Pancreas (tissue), 10 donors: ENCODE measurements around the gene TAF7. TPM values are rescaled to one million over a fixed set of nuclear protein-coding genes. Genes with fewer than 3 reads are reported as not detected.

Experiments used
- ATAC-seq, 4 donors: fragments of 200-7000 bp; cut with Tn5 transposase; one replicate each; pipeline versions ENCODE4 v1.8.0 to v1.9.1; 2020; ENCODE audit warnings: mild to moderate bottlenecking in 4 of 4, moderate library complexity in 4 of 4
- DNase-seq, 6 donors: peaks; one replicate each; pipeline ENCODE4 v3.0.0-alpha.2; 2020
- FAIRE-seq: peaks from 2 replicates; lab custom pipeline; 2012; peaks lifted over from hg19 to GRCh38; lab: Jason Lieb, UNC
- H3K27ac ChIP-seq, 4 donors: fragments of 200-600 bp; sonication (generic); 1 replicate in 3 of 4; 2 replicates in 1 of 4; pipeline versions ENCODE4 v1.5.0 to v1.8.0; 2020
- H3K27me3 ChIP-seq, 4 donors: fragments of 200-600 bp; one replicate each; pipeline ENCODE4 v1.8.0; 2021
- H3K36me3 ChIP-seq, 3 donors: fragments of 200-600 bp; sonication (generic) in 1 of 3; one replicate each; pipeline versions ENCODE4 v1.5.0 to v1.8.0; 2020 to 2021
- H3K4me1 ChIP-seq, 3 donors: fragments of 200-600 bp; one replicate each; pipeline ENCODE4 v1.8.0; 2021
- H3K4me3 ChIP-seq, 4 donors: fragments of 200-600 bp; sonication (generic) in 2 of 4; one replicate each; pipeline versions ENCODE4 v1.5.0 to v1.8.0; 2020 to 2021
- H3K9me3 ChIP-seq, 4 donors: fragments of 200-600 bp; one replicate each; pipeline ENCODE4 v1.8.0; 2021
- WGBS, 2 donors: extraction: QIAGEN DNeasy Blood & Tissue Kit; methylation state at CpG; one replicate each; pipeline ENCODE4 v1.1.7; 2013; 5-methylcytosine and 5-hydroxymethylcytosine counted together
- intact Hi-C, 3 donors: fragments of 100-400 bp; cut with DNase I; formaldehyde crosslinking; loops; one replicate each; pipeline versions ENCODE4 v1.11.1 to v1.14.2; 2022
- polyA plus RNA-seq, 2 donors: library from polyadenylated mRNA; stranded (reverse); fragments of 200-250 nt; gene quantifications; one replicate each; pipeline ENCODE4 v1.2.3, GENCODE V29; 2013
- total RNA-seq, 6 donors: library from RNA; stranded (reverse); fragmentation: NEBNext Ultra II Directional in 4 of 6; extraction: Animal tissue kit (Norgen Biotek cat#: 25700) in 4 of 6; gene quantifications; one replicate each; pipeline versions ENCODE4 v1.2.1 to v1.2.4, GENCODE V29; 2021 to 2023
- TF ChIP-seq, protein P1 (sequence below), 4 donors: fragments of 200-600 bp; sonication (generic) in 3 of 4; IDR thresholded peaks; one replicate each; pipeline versions ENCODE4 v1.5.0 to v1.8.0; 2021; ENCODE audit warnings: antibody characterized with exemption in 4 of 4
- donor health status: healthy with polysubstance abuse.
- donor health status: DM: no; HTN: no; CAD: no; lungs with moderate emphysema.
- donor health status: DM: no; HTN: no; CAD: no.
- donor health status: control.
- donor health status: control.
- donor health status: Bipolar disorder and iron deficiency.
- donor health status: DM: yes; HTN: yes; CAD: no.
- donor health status: DM: no; HTN: no; CAD: no.
- donor health status: DM: no; HTN: no; CAD: no.
- donor health status: DM: yes; HTN: yes; CAD: no.

The TAF7 gene
- total and polyA plus RNA-seq, 8 donors, result 16.6 to 47.4 (median 22.7) TPM

DNA sequence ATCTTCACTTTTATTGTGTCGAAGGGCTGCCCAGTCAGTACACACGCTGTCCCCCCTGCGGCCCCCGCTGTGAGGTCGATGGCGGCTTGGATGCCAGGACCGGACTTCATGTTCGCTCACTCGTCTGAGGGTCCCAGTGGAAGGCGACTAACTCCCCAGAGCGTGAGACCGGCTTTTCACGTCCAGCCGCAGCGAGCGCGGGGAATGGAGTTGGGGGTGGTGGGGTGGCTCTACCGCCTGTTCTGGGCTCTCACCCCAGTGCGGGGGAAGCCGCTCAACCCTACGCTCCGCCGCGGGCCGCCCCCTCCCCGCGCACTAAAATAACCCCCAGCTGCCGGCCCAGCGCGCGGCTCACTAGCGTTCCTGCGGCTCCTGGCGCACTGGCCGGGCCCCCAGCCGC lies 16.8 kb downstream of the TAF7 start, which contains the start of gene SLC25A2:
Gene SLC25A2 (minus strand): TSS at position 294 of the 400 bp plus-strand sequence. CDS start 184 bp downstream, at position 110.
- intact Hi-C loops, result no loop called here
- no peaks in the 10 kb centered on the region for H3K36me3 ChIP-seq
- no peak for FAIRE-seq
- no peaks in the 10 kb centered on the region for H3K4me1 ChIP-seq
- ATAC-seq, result no peak
- H3K27me3 ChIP-seq, result no peaks in the 10 kb centered on the region
- no peak for DNase-seq
- 29 to 40% methylated on average over 32 to 36 of the region's 36 CpGs for WGBS, 2 donors
- TF ChIP-seq, protein P1, sequence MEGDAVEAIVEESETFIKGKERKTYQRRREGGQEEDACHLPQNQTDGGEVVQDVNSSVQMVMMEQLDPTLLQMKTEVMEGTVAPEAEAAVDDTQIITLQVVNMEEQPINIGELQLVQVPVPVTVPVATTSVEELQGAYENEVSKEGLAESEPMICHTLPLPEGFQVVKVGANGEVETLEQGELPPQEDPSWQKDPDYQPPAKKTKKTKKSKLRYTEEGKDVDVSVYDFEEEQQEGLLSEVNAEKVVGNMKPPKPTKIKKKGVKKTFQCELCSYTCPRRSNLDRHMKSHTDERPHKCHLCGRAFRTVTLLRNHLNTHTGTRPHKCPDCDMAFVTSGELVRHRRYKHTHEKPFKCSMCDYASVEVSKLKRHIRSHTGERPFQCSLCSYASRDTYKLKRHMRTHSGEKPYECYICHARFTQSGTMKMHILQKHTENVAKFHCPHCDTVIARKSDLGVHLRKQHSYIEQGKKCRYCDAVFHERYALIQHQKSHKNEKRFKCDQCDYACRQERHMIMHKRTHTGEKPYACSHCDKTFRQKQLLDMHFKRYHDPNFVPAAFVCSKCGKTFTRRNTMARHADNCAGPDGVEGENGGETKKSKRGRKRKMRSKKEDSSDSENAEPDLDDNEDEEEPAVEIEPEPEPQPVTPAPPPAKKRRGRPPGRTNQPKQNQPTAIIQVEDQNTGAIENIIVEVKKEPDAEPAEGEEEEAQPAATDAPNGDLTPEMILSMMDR (IDR thresholded peaks at IDR 0.05), result no peak
- no peak within 1 kb of the TSS for H3K27ac ChIP-seq
- H3K9me3 ChIP-seq, result no peaks in the 10 kb centered on the region
- no peak within 1 kb of the TSS for H3K4me3 ChIP-seq

DNA sequence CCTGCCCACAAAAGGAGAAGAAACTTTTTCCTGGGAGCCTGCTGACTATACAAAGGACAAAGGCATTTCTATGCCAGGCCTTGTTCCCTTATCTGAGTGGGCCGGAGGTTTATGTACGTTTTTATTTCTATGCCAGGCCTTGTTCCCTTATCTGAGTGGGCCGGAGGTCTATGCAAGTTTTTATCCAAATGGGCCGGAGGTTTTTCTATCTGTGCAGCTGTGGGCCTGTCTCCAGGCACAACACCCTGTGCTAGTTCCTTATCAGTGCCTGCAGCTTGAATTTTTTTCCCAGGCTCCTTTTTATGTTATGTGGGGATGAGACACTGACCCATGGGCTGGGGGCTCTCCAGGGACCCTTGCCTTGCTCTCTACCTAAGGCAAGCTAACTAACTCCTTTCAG lies 22.2 kb downstream of the TAF7 start:
- Histone ChIP-seq H3K27ac (no peak overlapping the region), H3K4me3 (no peak overlapping the region), H3K9me3 (no peaks in the 10 kb centered on the region), H3K27me3 (no peaks in the 10 kb centered on the region), H3K4me1 (no peaks in the 10 kb centered on the region), H3K36me3 (no peaks in the 10 kb centered on the region)
- TF ChIP-seq, protein P1 (IDR thresholded peaks at IDR 0.05), result no peak
- peak in 1 of 4 donors; percentile 46 for ATAC-seq
- WGBS, 2 donors, result 35 to 43% methylated on average over 4 of the region's 4 CpGs
- intact Hi-C loops, result no loop called here
- DNase-seq, result no peak
- FAIRE-seq, result no peak

DNA sequence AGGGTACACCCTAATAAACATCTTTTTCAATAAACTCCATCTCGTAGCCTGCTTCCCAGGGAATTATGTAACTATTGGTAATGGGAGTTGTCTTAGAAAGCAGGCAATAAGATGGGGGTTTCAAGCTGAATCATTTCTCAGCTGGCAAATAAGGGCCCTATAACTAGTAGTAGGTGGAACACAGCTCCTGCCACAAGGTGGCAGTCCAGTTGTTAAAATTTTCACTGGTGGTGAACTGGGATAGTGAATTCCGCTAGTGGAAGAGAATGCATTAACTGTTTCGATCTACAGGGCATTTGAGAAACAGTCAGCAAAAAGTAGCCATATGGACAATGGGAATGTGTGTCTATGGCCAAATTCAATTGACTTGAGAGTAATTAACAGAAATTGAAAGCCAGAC lies 47.7 kb downstream of the TAF7 start:
- Histone ChIP-seq H3K27ac (no peak overlapping the region), H3K4me3 (no peak overlapping the region), H3K4me1 (no peaks in the 10 kb centered on the region), H3K9me3 (peaks cover 0 to 8% (median 0%) of the 10 kb centered on the region in 4 donors), H3K36me3 (no peaks in the 10 kb centered on the region), H3K27me3 (no peaks in the 10 kb centered on the region)
- WGBS, 2 donors, result 59 to 63% methylated on average over 3 of the region's 3 CpGs
- FAIRE-seq, result no peak
- TF ChIP-seq, protein P1 (IDR thresholded peaks at IDR 0.05), result no peak
- intact Hi-C loops, result no loop called here
- no peak for DNase-seq
- no peak for ATAC-seq

DNA sequence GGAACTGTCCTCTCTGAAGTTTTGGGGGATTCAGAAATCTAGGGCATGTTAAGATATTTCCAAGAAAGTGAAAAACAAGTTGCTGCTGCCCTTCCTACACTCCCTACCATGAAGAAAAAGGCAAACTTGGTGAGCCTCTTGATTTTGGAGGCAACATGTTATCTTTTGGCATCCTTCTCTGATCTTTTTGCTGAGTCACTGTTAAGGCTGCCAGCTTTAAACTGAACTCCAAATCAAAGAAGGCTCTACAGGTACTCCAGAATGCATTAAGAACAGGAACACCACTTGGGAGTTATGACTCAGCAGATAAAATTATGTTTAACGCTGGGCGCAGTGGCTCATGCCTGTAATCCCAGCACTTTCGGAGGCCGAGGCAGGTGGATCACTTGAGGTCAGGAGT lies 51.4 kb downstream of the TAF7 start:
- Histone ChIP-seq H3K4me3 (no peak overlapping the region), H3K36me3 (no peaks in the 10 kb centered on the region), H3K27ac (no peak overlapping the region), H3K4me1 (no peaks in the 10 kb centered on the region), H3K27me3 (no peaks in the 10 kb centered on the region), H3K9me3 (peaks cover 0 to 19% (median 0%) of the 10 kb centered on the region in 4 donors)
- DNase-seq, result no peak
- intact Hi-C loops, result no loop called here
- ATAC-seq, result no peak
- TF ChIP-seq, protein P1 (IDR thresholded peaks at IDR 0.05), result no peak
- 94 to 96% methylated on average over 4 of the region's 4 CpGs for WGBS, 2 donors
- no peak for FAIRE-seq

Other genes starting within 250 kb of the TAF7 start
Only the 30 nearest of the 38 such genes appear.
- under 1 TPM; 0.23 to 0.70 (median 0.45) TPM for gene PCDHB7, start 148.1 kb downstream of the TAF7 start, total RNA-seq
- gene PCDHB7, start 148.1 kb downstream of the TAF7 start, polyA plus RNA-seq, result under 1 TPM; 0.15 to 0.49 TPM
- 1 to 10 TPM in 5 of 6 donors, under 1 TPM in 1; 0.43 to 2.9 (median 2.4) TPM for gene PCDHB8, start 143.0 kb downstream of the TAF7 start, total RNA-seq
- under 1 TPM; 0.46 to 0.49 TPM for gene PCDHB8, start 143.0 kb downstream of the TAF7 start, polyA plus RNA-seq
- gene PCDHB16, start 138.4 kb downstream of the TAF7 start, total RNA-seq, result 1 to 10 TPM in 5 of 6 donors, under 1 TPM in 1; 0.98 to 2.5 (median 1.8) TPM
- 1 to 10 TPM in 1 of 2 donors, under 1 TPM in 1; 0.87 to 1.5 TPM for gene PCDHB16, start 138.4 kb downstream of the TAF7 start, polyA plus RNA-seq
- 1 to 10 TPM in 1 of 6 donors, under 1 TPM in 5; 0.35 to 1.1 (median 0.51) TPM for gene PCDHB9, start 133.6 kb downstream of the TAF7 start, total RNA-seq
- 1 to 10 TPM in 1 of 2 donors, under 1 TPM in 1; 0.76 to 1.2 TPM for gene PCDHB9, start 133.6 kb downstream of the TAF7 start, polyA plus RNA-seq
- gene PCDHB10, start 128.4 kb downstream of the TAF7 start, total RNA-seq, result 1 to 10 TPM in 1 of 6 donors, under 1 TPM in 5; 0.49 to 1.5 (median 0.63) TPM
- 1 to 10 TPM in 1 of 2 donors, under 1 TPM in 1; 0.30 to 1.4 TPM for gene PCDHB10, start 128.4 kb downstream of the TAF7 start, polyA plus RNA-seq
- gene PCDHB11, start 121.2 kb downstream of the TAF7 start, total RNA-seq, result 1 to 10 TPM; 2.1 to 9.0 (median 4.9) TPM
- 1 to 10 TPM in 1 of 2 donors, under 1 TPM in 1; 0.72 to 2.3 TPM for gene PCDHB11, start 121.2 kb downstream of the TAF7 start, polyA plus RNA-seq
- gene PCDHB12, start 112.1 kb downstream of the TAF7 start, total RNA-seq, result 1 to 10 TPM; 1.3 to 2.5 (median 1.5) TPM
- 1 to 10 TPM in 1 of 2 donors, under 1 TPM in 1; 0.46 to 1.3 TPM for gene PCDHB12, start 112.1 kb downstream of the TAF7 start, polyA plus RNA-seq
- 1 to 10 TPM; 2.4 to 3.3 (median 3.0) TPM for gene PCDHB13, start 106.9 kb downstream of the TAF7 start, total RNA-seq
- gene PCDHB13, start 106.9 kb downstream of the TAF7 start, polyA plus RNA-seq, result 1 to 10 TPM; 1.2 to 1.9 TPM
- 1 to 10 TPM; 1.9 to 2.7 (median 2.1) TPM for gene PCDHB14, start 97.4 kb downstream of the TAF7 start, total RNA-seq
- gene PCDHB14, start 97.4 kb downstream of the TAF7 start, polyA plus RNA-seq, result 1 to 10 TPM; 2.8 to 2.9 TPM
- 1 to 10 TPM; 1.7 to 2.6 (median 2.4) TPM for gene PCDHB15, start 75.4 kb downstream of the TAF7 start, total RNA-seq
- 1 to 10 TPM; 1.8 to 2.8 TPM for gene PCDHB15, start 75.4 kb downstream of the TAF7 start, polyA plus RNA-seq
- under 1 TPM in 5 of 6 donors, not detected in 1; 0.14 to 0.69 (median 0.19) TPM for gene SLC25A2, start 16.7 kb downstream of the TAF7 start, total RNA-seq
- under 1 TPM in 1 of 2 donors, not detected in 1; 0.30 TPM for gene SLC25A2, start 16.7 kb downstream of the TAF7 start, polyA plus RNA-seq
- under 1 TPM; 0.22 to 0.67 (median 0.40) TPM for gene PCDHGA1, start 9.7 kb upstream of the TAF7 start, total RNA-seq
- gene PCDHGA1, start 9.7 kb upstream of the TAF7 start, polyA plus RNA-seq, result under 1 TPM; 0.19 to 0.33 TPM
- 1 to 10 TPM in 5 of 6 donors, under 1 TPM in 1; 0.75 to 2.1 (median 1.5) TPM for gene PCDHGA2, start 18.0 kb upstream of the TAF7 start, total RNA-seq
- gene PCDHGA2, start 18.0 kb upstream of the TAF7 start, polyA plus RNA-seq, result under 1 TPM; 0.46 to 0.94 TPM
- gene PCDHGA3, start 23.0 kb upstream of the TAF7 start, total RNA-seq, result 1 to 10 TPM in 5 of 6 donors, under 1 TPM in 1; 0.98 to 2.4 (median 1.7) TPM
- gene PCDHGA3, start 23.0 kb upstream of the TAF7 start, polyA plus RNA-seq, result under 1 TPM; 0.52 to 0.87 TPM
- gene PCDHGB1, start 29.3 kb upstream of the TAF7 start, total RNA-seq, result 1 to 10 TPM; 1.5 to 3.2 (median 1.9) TPM
- gene PCDHGB1, start 29.3 kb upstream of the TAF7 start, polyA plus RNA-seq, result 1 to 10 TPM in 1 of 2 donors, under 1 TPM in 1; 0.31 to 1.1 TPM
- gene PCDHGA4, start 34.2 kb upstream of the TAF7 start, total RNA-seq, result 1 to 10 TPM; 1.8 to 2.9 (median 2.2) TPM
- 1 to 10 TPM in 1 of 2 donors, under 1 TPM in 1; 0.61 to 1.0 TPM for gene PCDHGA4, start 34.2 kb upstream of the TAF7 start, polyA plus RNA-seq
- 1 to 10 TPM; 1.8 to 2.8 (median 2.2) TPM for gene PCDHGB2, start 39.2 kb upstream of the TAF7 start, total RNA-seq
- gene PCDHGB2, start 39.2 kb upstream of the TAF7 start, polyA plus RNA-seq, result 1 to 10 TPM in 1 of 2 donors, under 1 TPM in 1; 0.63 to 1.1 TPM
- 1 to 10 TPM; 1.2 to 2.1 (median 1.6) TPM for gene PCDHGA5, start 43.4 kb upstream of the TAF7 start, total RNA-seq
- 1 to 10 TPM in 1 of 2 donors, under 1 TPM in 1; 0.40 to 1.1 TPM for gene PCDHGA5, start 43.4 kb upstream of the TAF7 start, polyA plus RNA-seq
- gene PCDHGB3, start 49.5 kb upstream of the TAF7 start, total RNA-seq, result 1 to 10 TPM; 1.7 to 3.0 (median 2.3) TPM
- gene PCDHGB3, start 49.5 kb upstream of the TAF7 start, polyA plus RNA-seq, result under 1 TPM; 0.59 to 0.99 TPM
- 1 to 10 TPM; 1.4 to 3.1 (median 2.0) TPM for gene PCDHGA6, start 53.1 kb upstream of the TAF7 start, total RNA-seq
- gene PCDHGA6, start 53.1 kb upstream of the TAF7 start, polyA plus RNA-seq, result 1 to 10 TPM; 1.1 to 1.4 TPM
- 1 to 10 TPM; 1.2 to 2.0 (median 1.7) TPM for gene PCDHGA7, start 62.0 kb upstream of the TAF7 start, total RNA-seq
- gene PCDHGA7, start 62.0 kb upstream of the TAF7 start, polyA plus RNA-seq, result 1 to 10 TPM in 1 of 2 donors, under 1 TPM in 1; 0.92 to 1.3 TPM
- gene PCDHGB4, start 66.9 kb upstream of the TAF7 start, total RNA-seq, result 1 to 10 TPM; 1.5 to 3.1 (median 1.9) TPM
- under 1 TPM; 0.56 to 0.65 TPM for gene PCDHGB4, start 66.9 kb upstream of the TAF7 start, polyA plus RNA-seq
- 1 to 10 TPM in 2 of 6 donors, under 1 TPM in 4; 0.72 to 1.1 (median 0.91) TPM for gene PCDHGA8, start 71.8 kb upstream of the TAF7 start, total RNA-seq
- under 1 TPM; 0.12 to 0.49 TPM for gene PCDHGA8, start 71.8 kb upstream of the TAF7 start, polyA plus RNA-seq
- gene PCDHGB5, start 77.2 kb upstream of the TAF7 start, total RNA-seq, result 1 to 10 TPM; 4.0 to 7.9 (median 5.4) TPM
- gene PCDHGB5, start 77.2 kb upstream of the TAF7 start, polyA plus RNA-seq, result 1 to 10 TPM; 1.1 to 1.4 TPM
- 1 to 10 TPM; 1.4 to 3.0 (median 2.3) TPM for gene PCDHGA9, start 82.0 kb upstream of the TAF7 start, total RNA-seq
- 1 to 10 TPM in 1 of 2 donors, under 1 TPM in 1; 0.31 to 1.3 TPM for gene PCDHGA9, start 82.0 kb upstream of the TAF7 start, polyA plus RNA-seq
- gene PCDHGB6, start 87.2 kb upstream of the TAF7 start, total RNA-seq, result 1 to 10 TPM; 1.7 to 4.0 (median 2.6) TPM
- gene PCDHGB6, start 87.2 kb upstream of the TAF7 start, polyA plus RNA-seq, result 1 to 10 TPM in 1 of 2 donors, under 1 TPM in 1; 0.63 to 1.1 TPM
- 1 to 10 TPM; 1.2 to 3.1 (median 2.1) TPM for gene PCDHGA10, start 92.2 kb upstream of the TAF7 start, total RNA-seq
- gene PCDHGA10, start 92.2 kb upstream of the TAF7 start, polyA plus RNA-seq, result under 1 TPM; 0.26 to 0.95 TPM
- 1 to 10 TPM; 3.3 to 5.6 (median 3.9) TPM for gene PCDHGB7, start 96.9 kb upstream of the TAF7 start, total RNA-seq
- gene PCDHGB7, start 96.9 kb upstream of the TAF7 start, polyA plus RNA-seq, result 1 to 10 TPM; 1.0 to 1.1 TPM
- 1 to 10 TPM; 1.2 to 2.6 (median 1.6) TPM for gene PCDHGA11, start 100.3 kb upstream of the TAF7 start, total RNA-seq
- under 1 TPM; 0.23 to 0.99 TPM for gene PCDHGA11, start 100.3 kb upstream of the TAF7 start, polyA plus RNA-seq
- 1 to 10 TPM; 1.2 to 2.3 (median 1.6) TPM for gene PCDHGA12, start 109.7 kb upstream of the TAF7 start, total RNA-seq
- 1 to 10 TPM in 1 of 2 donors, under 1 TPM in 1; 0.33 to 1.2 TPM for gene PCDHGA12, start 109.7 kb upstream of the TAF7 start, polyA plus RNA-seq